Kidney (tissue), 14 donors: ENCODE results near the gene RHEX. TPM values are rescaled to one million over a fixed set of nuclear protein-coding genes. Genes with fewer than 3 reads are reported as not detected.

Source experiments
- DNase-seq, 5 donors: peaks; one replicate each; pipeline ENCODE4 v3.0.0-alpha.2; 2013 to 2020
- FAIRE-seq: peaks from 2 replicates; lab custom pipeline; 2012; peaks lifted over from hg19 to GRCh38; lab: Jason Lieb, UNC
- H3K27ac ChIP-seq, 2 donors: one replicate each; pipeline ENCODE4 v1.7.0; 2013; ENCODE audit warnings: low read depth in 2 of 2, low read length in 2 of 2, inconsistent platforms in 1 of 2
- H3K27me3 ChIP-seq: one replicate; pipeline ENCODE4 v1.7.1; 2013; ENCODE audit warnings: low read length, inconsistent platforms; ENCODE audit not compliant: control insufficient read depth, insufficient read depth
- H3K36me3 ChIP-seq, 3 donors: one replicate each; pipeline versions ENCODE4 v1.7.0 to v1.7.1; 2013; ENCODE audit warnings: low read length in 3 of 3, control low read depth in 1 of 3, inconsistent platforms in 1 of 3; ENCODE audit not compliant: insufficient read depth in 3 of 3, control insufficient read depth in 2 of 3
- H3K4me1 ChIP-seq, 3 donors: one replicate each; pipeline versions ENCODE4 v1.7.0 to v1.7.1; 2013; ENCODE audit warnings: low read length in 3 of 3, inconsistent platforms in 1 of 3, low read depth in 1 of 3; ENCODE audit not compliant: control insufficient read depth in 2 of 3, insufficient read depth in 2 of 3
- H3K4me3 ChIP-seq, 3 donors: one replicate each; pipeline versions ENCODE4 v1.7.0 to v1.8.1; 2013; ENCODE audit warnings: low read length in 3 of 3, control low read depth in 1 of 3, inconsistent platforms in 1 of 3
- H3K9ac ChIP-seq, 3 donors: one replicate each; pipeline versions ENCODE4 v1.7.0 to v1.7.1; 2013; ENCODE audit warnings: low read length in 3 of 3, control low read depth in 1 of 3, inconsistent platforms in 1 of 3
- H3K9me3 ChIP-seq, 3 donors: one replicate each; pipeline versions ENCODE4 v1.7.0 to v1.7.1; 2013; ENCODE audit warnings: low read length in 3 of 3, control low read depth in 1 of 3, inconsistent platforms in 1 of 3; ENCODE audit not compliant: control insufficient read depth in 2 of 3, insufficient read depth in 1 of 3
- intact Hi-C: fragments of 100-400 bp; cut with DNase I; formaldehyde crosslinking; loops from one replicate; pipeline ENCODE4 v1.11.1; 2022
- polyA plus RNA-seq: library from polyadenylated mRNA; stranded (reverse); fragments of 350-450 nt; fragmentation: Illumina TruSeq; extraction: RNeasy Lipid Tissue Mini Kit (QIAGEN cat#74804); gene quantifications from one replicate; pipeline ENCODE4 v1.2.3, GENCODE V29; 2014; ENCODE audit warnings: low read depth, low replicate concordance; ENCODE audit not compliant: insufficient read depth
- total RNA-seq: library from RNA; stranded (reverse); fragmentation: NEBNext Ultra II Directional; extraction: Animal tissue kit (Norgen Biotek cat#: 25700); gene quantifications from one replicate; pipeline ENCODE4 v1.2.1, GENCODE V29; 2021
- TF ChIP-seq, protein P1 (sequence below): IDR thresholded peaks from 3 replicates; pipeline ENCODE4 v1.5.1; 2012; ENCODE audit warnings: mild to moderate bottlenecking, moderate library complexity, borderline replicate concordance; ENCODE audit not compliant: insufficient read depth; ENCODE audit errors: extremely low read depth
- donor health status: control.
- donor health status: control.
- donor health status: control.
- donor health status: control.
- donor health status: control.
- donor health status: DM: yes; HTN: yes; CAD: no.
- donor health status: Normal renal cell carcinoma (clear cell type).

RHEX gene
- total and polyA plus RNA-seq, 2 donors from 2014 or later = 10.2 to 39.5 TPM

GRCh38 chr1:206040328-206040727 lies 12.6 kb upstream of the RHEX start:
- TF ChIP-seq, protein P1, sequence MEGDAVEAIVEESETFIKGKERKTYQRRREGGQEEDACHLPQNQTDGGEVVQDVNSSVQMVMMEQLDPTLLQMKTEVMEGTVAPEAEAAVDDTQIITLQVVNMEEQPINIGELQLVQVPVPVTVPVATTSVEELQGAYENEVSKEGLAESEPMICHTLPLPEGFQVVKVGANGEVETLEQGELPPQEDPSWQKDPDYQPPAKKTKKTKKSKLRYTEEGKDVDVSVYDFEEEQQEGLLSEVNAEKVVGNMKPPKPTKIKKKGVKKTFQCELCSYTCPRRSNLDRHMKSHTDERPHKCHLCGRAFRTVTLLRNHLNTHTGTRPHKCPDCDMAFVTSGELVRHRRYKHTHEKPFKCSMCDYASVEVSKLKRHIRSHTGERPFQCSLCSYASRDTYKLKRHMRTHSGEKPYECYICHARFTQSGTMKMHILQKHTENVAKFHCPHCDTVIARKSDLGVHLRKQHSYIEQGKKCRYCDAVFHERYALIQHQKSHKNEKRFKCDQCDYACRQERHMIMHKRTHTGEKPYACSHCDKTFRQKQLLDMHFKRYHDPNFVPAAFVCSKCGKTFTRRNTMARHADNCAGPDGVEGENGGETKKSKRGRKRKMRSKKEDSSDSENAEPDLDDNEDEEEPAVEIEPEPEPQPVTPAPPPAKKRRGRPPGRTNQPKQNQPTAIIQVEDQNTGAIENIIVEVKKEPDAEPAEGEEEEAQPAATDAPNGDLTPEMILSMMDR = no peak
- intact Hi-C loops = no loop called here
- H3K27me3 ChIP-seq = no peaks in the 10 kb centered on the region
- H3K36me3 ChIP-seq = no peaks in the 10 kb centered on the region
- FAIRE-seq (no peak), DNase-seq (no peak)
- no peak overlapping the region for H3K27ac ChIP-seq
- H3K9me3 ChIP-seq = no peaks in the 10 kb centered on the region
- H3K4me3 ChIP-seq = no peak overlapping the region
- H3K9ac ChIP-seq = no peak overlapping the region
- H3K4me1 ChIP-seq = no peaks in the 10 kb centered on the region

DNA sequence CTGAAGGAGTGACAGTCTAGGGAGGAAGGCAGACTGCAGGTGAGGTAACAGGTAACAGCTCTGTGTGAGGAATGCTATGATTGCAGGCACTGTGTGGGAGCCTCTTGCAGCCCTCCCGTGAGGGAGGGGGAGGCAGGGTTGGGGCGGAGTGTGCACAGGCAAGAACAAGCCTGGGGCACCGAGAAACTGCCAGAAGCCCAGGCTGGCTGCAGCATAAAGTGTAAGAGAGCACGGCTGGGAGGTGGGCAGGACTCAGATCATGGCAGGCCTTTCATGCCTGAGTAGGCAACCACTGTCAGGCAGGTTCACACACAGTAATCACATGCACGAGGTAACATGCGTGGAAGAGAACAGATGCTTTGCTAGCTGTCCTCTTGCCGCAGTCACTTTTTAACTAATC lies 11.3 kb upstream of the RHEX start:
- intact Hi-C loops = no loop called here

DNA sequence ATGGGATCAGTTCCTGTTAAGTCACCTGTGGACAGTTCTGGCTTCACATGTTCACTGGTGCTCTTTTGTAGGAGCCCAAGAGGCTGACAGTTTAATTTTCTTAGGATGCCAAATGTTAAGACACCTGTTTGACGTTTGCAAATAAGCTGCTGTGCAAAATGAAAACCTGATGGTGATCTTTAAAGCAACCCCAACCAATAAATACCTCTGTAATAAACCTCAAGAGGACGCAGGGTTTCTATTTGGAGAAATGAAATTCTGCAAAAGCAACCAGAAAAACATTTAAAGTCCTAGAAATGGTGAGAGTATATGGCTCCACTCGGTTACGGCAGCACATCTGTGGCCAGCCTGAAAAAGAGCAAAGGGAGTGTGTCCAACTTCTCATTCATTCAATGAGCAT lies 5.7 kb upstream of the RHEX start:
- Histone ChIP-seq H3K4me1 (peaks cover 0 to 8% (median 4%) of the 10 kb centered on the region in 3 donors), H3K4me3 (no peak overlapping the region), H3K9me3 (no peaks in the 10 kb centered on the region), H3K36me3 (no peaks in the 10 kb centered on the region), H3K9ac (no peak overlapping the region), H3K27ac (no peak overlapping the region), H3K27me3 (no peaks in the 10 kb centered on the region)
- TF ChIP-seq, protein P1 = no peak
- no peak for DNase-seq
- intact Hi-C loops = no loop called here
- FAIRE-seq = no peak

More for the DNA sequence above, 11.3 kb upstream of the RHEX start:
- no peak overlapping the region for H3K9ac ChIP-seq
- DNase-seq = peak; percentile 80 to 88 (median 86)
- no peaks in the 10 kb centered on the region for H3K9me3 ChIP-seq
- TF ChIP-seq, protein P1 = no peak
- H3K36me3 ChIP-seq = no peaks in the 10 kb centered on the region
- H3K4me1 ChIP-seq = no peaks in the 10 kb centered on the region
- H3K27ac ChIP-seq = no peak overlapping the region
- FAIRE-seq = no peak
- H3K27me3 ChIP-seq = no peaks in the 10 kb centered on the region
- H3K4me3 ChIP-seq = no peak overlapping the region

DNA sequence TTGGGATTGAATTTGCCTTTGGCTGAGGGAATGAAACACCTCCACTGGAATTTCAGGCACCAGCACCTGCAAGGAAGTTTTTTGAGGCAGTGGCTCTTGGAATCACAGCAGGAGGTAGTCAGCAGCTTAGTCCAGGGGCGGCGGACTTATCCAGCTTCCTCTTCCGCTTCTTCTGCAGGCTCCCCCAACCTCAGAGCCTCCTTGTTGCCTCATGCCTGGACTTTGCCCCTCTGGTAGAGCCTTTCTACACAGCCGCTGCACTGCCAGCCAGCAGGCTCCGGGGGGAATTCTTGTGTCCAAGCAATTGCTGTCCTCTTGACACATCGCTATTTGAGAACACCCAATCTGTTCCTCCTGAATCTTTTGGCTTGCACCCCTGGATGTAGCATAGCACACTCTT lies 4.4 kb upstream of the RHEX start:
- FAIRE-seq = no peak
- Histone ChIP-seq H3K9me3 (no peaks in the 10 kb centered on the region), H3K27me3 (no peaks in the 10 kb centered on the region), H3K36me3 (no peaks in the 10 kb centered on the region), H3K4me1 (peaks cover 0 to 10% (median 7%) of the 10 kb centered on the region in 3 donors), H3K4me3 (peak overlapping the region in 1 of 3 donors; percentile 22), H3K27ac (peak overlapping the region in 1 of 2 donors; percentile 27), H3K9ac (no peak overlapping the region)
- intact Hi-C loops = no loop called here
- TF ChIP-seq, protein P1 = no peak
- peak in 3 of 5 donors; percentile 22 to 60 (median 56) for DNase-seq
